Transverse colon (tissue), 4 donors: ENCODE results near the gene PSMG3. TPM values are rescaled to one million over a fixed set of nuclear protein-coding genes. Genes with fewer than 3 reads are reported as not detected.

ENCODE experiments used
- DNase-seq: peaks from one replicate; pipeline ENCODE4 v3.0.0-alpha.2; 2019
- H3K27ac ChIP-seq, 4 donors: fragments of 200-600 bp; sonication (generic); 2 replicates each; pipeline ENCODE4 v1.5.1; 2016 to 2018; ENCODE audit warnings: inconsistent platforms in 4 of 4
- H3K27me3 ChIP-seq: fragments of 200-600 bp; sonication (generic); 2 replicates; pipeline ENCODE4 v1.5.1; 2017; ENCODE audit warnings: inconsistent platforms
- H3K36me3 ChIP-seq, 4 donors: fragments of 200-600 bp; sonication (generic); 2 replicates each; pipeline ENCODE4 v1.5.1; 2017 to 2019; ENCODE audit warnings: inconsistent platforms in 4 of 4
- H3K4me1 ChIP-seq, 4 donors: fragments of 200-600 bp; sonication (generic); 2 replicates each; pipeline ENCODE4 v1.5.1; 2017 to 2020; ENCODE audit warnings: inconsistent platforms in 4 of 4
- H3K4me3 ChIP-seq, 4 donors: fragments of 200-600 bp; sonication (generic); 1 replicate in 1 of 4; 2 replicates in 3 of 4; pipeline versions ENCODE4 v1.5.1 to v1.6.1; 2017 to 2019; ENCODE audit warnings: inconsistent platforms in 4 of 4
- H3K9me3 ChIP-seq, 2 donors: fragments of 200-600 bp; sonication (generic); 2 replicates each; pipeline ENCODE4 v1.5.1; 2017 to 2019; ENCODE audit warnings: inconsistent platforms in 2 of 2
- CTCF ChIP-seq, 5 experiments: fragments of 200-600 bp in 3 of 5; fragments of 450-650 bp in 2 of 5; sonication (generic) in 3 of 5; IDR thresholded peaks; 1 replicate in 2 of 5; 2 replicates in 3 of 5; pipeline ENCODE4 v1.5.1; 2016 to 2017; ENCODE audit warnings: antibody characterized with exemption in 5 of 5, inconsistent platforms in 3 of 5, mild to moderate bottlenecking in 2 of 5, moderate library complexity in 1 of 5
- EP300 ChIP-seq: sonication (generic); formaldehyde crosslinking; IDR thresholded peaks from one replicate; pipeline ENCODE4 v1.6.1; 2017; ENCODE audit warnings: antibody characterized with exemption, low read depth
- POLR2A ChIP-seq: fragments of 450-650 bp; IDR thresholded peaks from one replicate; pipeline ENCODE4 v1.6.1; 2016; ENCODE audit warnings: antibody characterized with exemption, mild to moderate bottlenecking, moderate library complexity
- POLR2AphosphoS5 ChIP-seq, 3 donors: sonication (generic); formaldehyde crosslinking; IDR thresholded peaks; one replicate each; pipeline ENCODE4 v1.6.1; 2016; ENCODE audit warnings: antibody characterized with exemption in 3 of 3
- WGBS, 2 donors: methylation state at CpG; one replicate each; pipeline ENCODE4 v1.1.5; 2018; ENCODE audit warnings: low coverage in 1 of 2; 5-methylcytosine and 5-hydroxymethylcytosine counted together
- in situ Hi-C, 4 donors: fragments of 200-750 bp; cut with MboI; loops; one replicate each; pipeline versions ENCODE4 v1.15.0 to v1.15.1; 2017; ENCODE audit warnings: low sequenced_read_pairs in 3 of 4, low pct_ligation_motif_present in 1 of 4, low pct_unique_long_range_greater_than_20kb in 1 of 4
- intact Hi-C: fragments of 100-400 bp; cut with DNase I; formaldehyde crosslinking; loops from one replicate; pipeline ENCODE4 v1.15.1; 2023; ENCODE audit warnings: low total_unique reads
- total RNA-seq, 4 donors: library from RNA; depleted of rRNA; stranded (reverse); fragments of >200 nt; gene quantifications; one replicate each; pipeline ENCODE4 v1.1.0, GENCODE V29; 2016

The PSMG3 gene
- total RNA-seq, 4 donors from 2014 or later, result 7.1 to 41.9 (median 27.6) TPM

- intact Hi-C loops, result no loop called here
- Histone ChIP-seq H3K27me3 (no peaks in the 10 kb centered on the region), H3K9me3 (no peaks in the 10 kb centered on the region), H3K4me1 (peaks cover 0 to 40% (median 18%) of the 10 kb centered on the region in 4 donors), H3K36me3 (no peaks in the 10 kb centered on the region), H3K4me3 (no peak overlapping the region), H3K27ac (no peak overlapping the region)
- WGBS, 2 donors, result 79 to 92% methylated on average over 4 to 16 of the region's 16 CpGs
- in situ Hi-C loops, result no loop called here
- DNase-seq, result no peak
- no peak for TF ChIP-seq POLR2AphosphoS5 (IDR thresholded peaks at IDR 0.05)
- TF ChIP-seq POLR2A, result no peak
- no peak for TF ChIP-seq CTCF (IDR thresholded peaks at IDR 0.05)
- TF ChIP-seq EP300, result no peak
Observed at GRCh38 chr7:1562116-1562515, 7.7 kb downstream of the PSMG3 start.

- Histone ChIP-seq H3K36me3 (no peaks in the 10 kb centered on the region), H3K4me3 (no peak overlapping the region), H3K4me1 (peaks cover 0 to 39% (median 14%) of the 10 kb centered on the region in 4 donors), H3K27ac (no peak overlapping the region), H3K27me3 (no peaks in the 10 kb centered on the region), H3K9me3 (no peaks in the 10 kb centered on the region)
- TF ChIP-seq POLR2AphosphoS5 (IDR thresholded peaks at IDR 0.05) (no peak), POLR2A (no peak), CTCF (IDR thresholded peaks at IDR 0.05) (no peak), EP300 (no peak)
- DNase-seq, result no peak
- intact Hi-C loops (no loop called here), in situ Hi-C loops (no loop called here)
- WGBS, 2 donors, result 70% methylated on average over 24 of the region's 34 CpGs; no CpG with 5 or more reads in 1 of the 2 donors
Observed at GRCh38 chr7:1561036-1561940, 8.5 kb downstream of the PSMG3 start.

GRCh38 chr7:1560620-1561031, 9.2 kb downstream of the PSMG3 start:
- intact Hi-C loops, result no loop called here
- TF ChIP-seq POLR2AphosphoS5 (IDR thresholded peaks at IDR 0.05) (no peak), POLR2A (no peak), CTCF (IDR thresholded peaks at IDR 0.05) (no peak), EP300 (no peak)
- H3K9me3 ChIP-seq, result no peaks in the 10 kb centered on the region
- in situ Hi-C loops, result no loop called here
- no peak for DNase-seq
- no peaks in the 10 kb centered on the region for H3K36me3 ChIP-seq
- no peaks in the 10 kb centered on the region for H3K27me3 ChIP-seq
- H3K27ac ChIP-seq, result no peak overlapping the region
- 49% methylated on average over 10 of the region's 13 CpGs; no CpG with 5 or more reads in 1 of the 2 donors for WGBS, 2 donors
- H3K4me3 ChIP-seq, result no peak overlapping the region
- peaks cover 0 to 38% (median 19%) of the 10 kb centered on the region in 4 donors for H3K4me1 ChIP-seq

GRCh38 chr7:1559626-1560590, 9.9 kb downstream of the PSMG3 start:
- no peaks in the 10 kb centered on the region for H3K9me3 ChIP-seq
- H3K27ac ChIP-seq, result no peak overlapping the region
- no peaks in the 10 kb centered on the region for H3K36me3 ChIP-seq
- H3K4me1 ChIP-seq, result peaks cover 0 to 44% (median 26%) of the 10 kb centered on the region in 4 donors
- TF ChIP-seq POLR2A (no peak), POLR2AphosphoS5 (IDR thresholded peaks at IDR 0.05) (no peak)
- intact Hi-C loops (no loop called here), in situ Hi-C loops (no loop called here)
- no peak overlapping the region for H3K4me3 ChIP-seq
- DNase-seq, result no peak
- 79% methylated on average over 17 of the region's 28 CpGs; no CpG with 5 or more reads in 1 of the 2 donors for WGBS, 2 donors
- no peaks in the 10 kb centered on the region for H3K27me3 ChIP-seq
